GM23248 (cell line): ENCODE data around the gene ARPC5. TPM values are rescaled to one million over a fixed set of nuclear protein-coding genes. Genes with fewer than 3 reads are reported as not detected.
A peak's percentile ranks its signal among the peaks of the same experiment; 100 is the strongest.

Experiments
- DNase-seq: peaks from one replicate; pipeline ENCODE4 v3.0.0-alpha.2; 2015
- H2AFZ ChIP-seq: fragments of 200-600 bp; sonication (generic); 2 replicates; pipeline ENCODE4 v1.6.1; 2016; ENCODE audit warnings: antibody characterized with exemption
- H3F3A ChIP-seq: fragments of 200-600 bp; sonication (generic); 2 replicates; pipeline ENCODE4 v1.6.1; 2016; ENCODE audit warnings: mild to moderate bottlenecking, antibody characterized with exemption, mixed run types; ENCODE audit not compliant: insufficient read depth
- H3K27ac ChIP-seq: fragments of 200-600 bp; sonication (generic); 2 replicates; pipeline ENCODE4 v1.5.1; 2016; ENCODE audit warnings: mild to moderate bottlenecking
- H3K27me3 ChIP-seq: fragments of 200-600 bp; sonication (generic); replicated peaks from 2 replicates; pipeline ENCODE4 v1.6.1; 2016; ENCODE audit warnings: mild to moderate bottlenecking; ENCODE audit not compliant: insufficient read depth
- H3K36me3 ChIP-seq: fragments of 200-600 bp; sonication (generic); 2 replicates; pipeline ENCODE4 v1.6.1; 2016; ENCODE audit warnings: low read depth, mild to moderate bottlenecking
- H3K4me1 ChIP-seq: fragments of 200-600 bp; sonication (generic); 2 replicates; pipeline ENCODE4 v1.6.1; 2016; ENCODE audit warnings: mild to moderate bottlenecking; ENCODE audit not compliant: insufficient read depth
- H3K4me2 ChIP-seq: fragments of 200-600 bp; sonication (generic); one replicate; pipeline ENCODE4 v1.6.1; 2016; ENCODE audit warnings: mild to moderate bottlenecking; ENCODE audit not compliant: unreplicated experiment
- H3K4me3 ChIP-seq: fragments of 200-600 bp; sonication (generic); 2 replicates; pipeline ENCODE4 v1.5.1; 2016; ENCODE audit warnings: mild to moderate bottlenecking
- H3K79me2 ChIP-seq: fragments of 200-600 bp; sonication (generic); 2 replicates; pipeline ENCODE4 v1.6.1; 2016; ENCODE audit warnings: mild to moderate bottlenecking; ENCODE audit not compliant: insufficient read depth
- H3K9ac ChIP-seq: fragments of 200-600 bp; sonication (generic); 2 replicates; pipeline ENCODE4 v1.6.1; 2016; ENCODE audit warnings: mild to moderate bottlenecking
- H3K9me2 ChIP-seq: fragments of 200-600 bp; sonication (generic); 2 replicates; pipeline ENCODE4 v1.6.1; 2016; ENCODE audit warnings: mixed run types, mild to moderate bottlenecking, moderate library complexity; ENCODE audit not compliant: insufficient read depth
- H3K9me3 ChIP-seq: fragments of 200-600 bp; sonication (generic); one replicate; pipeline ENCODE4 v1.6.1; 2017; ENCODE audit warnings: low read depth
- H4K20me1 ChIP-seq: fragments of 200-600 bp; sonication (generic); 2 replicates; pipeline ENCODE4 v1.6.0; 2016; ENCODE audit not compliant: insufficient read depth
- EZH2 ChIP-seq: fragments of 200-600 bp; sonication (generic); IDR thresholded peaks from 2 replicates; pipeline ENCODE4 v1.6.1; 2018; ENCODE audit warnings: antibody characterized with exemption, mild to moderate bottlenecking; ENCODE audit not compliant: insufficient read depth, poor library complexity, severe bottlenecking
- EZH2phosphoT487 ChIP-seq: fragments of 200-600 bp; sonication (generic); IDR thresholded peaks from 2 replicates; pipeline ENCODE4 v1.6.1; 2018; ENCODE audit warnings: antibody characterized with exemption, moderate library complexity, mild to moderate bottlenecking, low read depth; ENCODE audit not compliant: insufficient read depth
- WGBS, 2 experiments: methylation state at CpG; one replicate each; pipeline ENCODE4 v1.1.6; 2015 to 2017; ENCODE audit warnings: low lambda C conversion rate in 2 of 2, low coverage in 1 of 2; ENCODE audit errors: missing lambda C conversion rate in 2 of 2; 5-methylcytosine and 5-hydroxymethylcytosine counted together
- in situ Hi-C: fragments of 300-500 bp; cut with MboI; formaldehyde crosslinking; loops from 2 replicates; pipeline ENCODE4 v1.15.0; 2020
- polyA plus RNA-seq: library from polyadenylated mRNA; unstranded; fragments of >200 nt; fragmentation: Nextera tagmentation; extraction: Ambion mirVana; gene quantifications from 2 replicates; pipeline ENCODE4 v1.2.1, GENCODE V29; 2016
- total RNA-seq: library from RNA; depleted of rRNA; stranded (reverse); fragments of >200 nt; shearing (Covaris generic); gene quantifications from 2 replicates; pipeline ENCODE4 v1.2.3, GENCODE V29; 2014; rRNA removed

Gene ARPC5
- total and polyA plus RNA-seq, 2 experiments from 2014 or later = 388 to 666 TPM

DNA sequence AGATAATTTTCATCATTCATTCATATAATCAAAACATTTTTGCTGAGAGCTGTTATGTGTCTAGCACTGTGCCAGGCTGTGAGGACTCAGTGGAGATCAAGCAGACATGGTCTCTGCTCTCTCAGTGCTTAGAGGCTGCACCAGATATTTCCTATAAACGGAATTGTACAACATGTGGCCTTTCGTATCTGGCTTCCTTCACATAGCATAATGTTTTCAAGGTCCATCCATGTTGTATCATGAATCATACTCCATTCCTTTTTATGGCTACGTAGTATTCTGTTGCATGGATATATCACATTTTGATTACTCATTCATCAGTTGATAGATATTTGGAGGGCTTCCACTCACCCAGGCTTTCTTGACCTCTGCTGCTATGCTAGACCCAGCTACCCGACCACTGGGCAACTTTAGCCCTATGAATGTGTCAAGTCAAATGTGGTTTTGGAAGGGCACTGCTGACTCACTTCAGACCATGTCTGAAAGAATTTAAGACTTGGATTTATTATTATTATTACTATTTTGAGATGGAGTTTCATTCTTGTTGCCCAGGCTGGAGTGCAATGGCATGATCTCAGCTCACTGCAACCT lies 63.8 kb downstream of the ARPC5 start:
- Histone ChIP-seq H3F3A (no peaks in the 10 kb centered on the region), H3K9me3 (no peaks in the 10 kb centered on the region), H4K20me1 (no peaks in the 10 kb centered on the region), H3K4me1 (peaks cover 12% of the 10 kb centered on the region; the same call in 1 of the 2 replicates), H3K27me3 (no peaks in the 10 kb centered on the region), H3K36me3 (no peaks in the 10 kb centered on the region), H2AFZ (no peak overlapping the region), H3K79me2 (no peaks in the 10 kb centered on the region), H3K4me2 (no peak overlapping the region), H3K4me3 (no peak overlapping the region), H3K9me2 (no peaks in the 10 kb centered on the region), H3K27ac (no peak overlapping the region), H3K9ac (no peak overlapping the region)
- DNase-seq = peak; percentile 34
- WGBS, 2 experiments = 71% methylated on average over 4 of the region's 4 CpGs
- TF ChIP-seq EZH2 (no peak), EZH2phosphoT487 (no peak)
- in situ Hi-C loops = no loop called here

Other genes with a start within 250 kb of the ARPC5 start
- gene NMNAT2, start 217.4 kb downstream of the ARPC5 start, total RNA-seq = 2.4 and 6.2 TPM in 2 replicates
- gene NMNAT2, start 217.4 kb downstream of the ARPC5 start, polyA plus RNA-seq = 3.6 and 4.2 TPM in 2 replicates
- gene SMG7, start 163.3 kb downstream of the ARPC5 start, total RNA-seq = 16.2 and 18.7 TPM in 2 replicates
- 28.2 and 32.8 TPM in 2 replicates for gene SMG7, start 163.3 kb downstream of the ARPC5 start, polyA plus RNA-seq
- not detected in 2 replicates for gene NCF2, start 45.3 kb downstream of the ARPC5 start, total RNA-seq
- gene NCF2, start 45.3 kb downstream of the ARPC5 start, polyA plus RNA-seq = 0.28 and 0.41 TPM in 2 replicates
- not detected in 2 replicates for gene APOBEC4, start 17.5 kb upstream of the ARPC5 start, total RNA-seq
- gene APOBEC4, start 17.5 kb upstream of the ARPC5 start, polyA plus RNA-seq = not detected in 2 replicates
- 8.6 and 13.4 TPM in 2 replicates for gene RGL1, start 169.3 kb upstream of the ARPC5 start, total RNA-seq
- gene RGL1, start 169.3 kb upstream of the ARPC5 start, polyA plus RNA-seq = 9.2 and 9.4 TPM in 2 replicates